K562 (cell line): ENCODE measurements around the gene LRRC7. TPM values are rescaled to one million over a fixed set of nuclear protein-coding genes. Genes with fewer than 3 reads are reported as not detected.

Source experiments
- ATAC-seq: fragments of 200-7000 bp; cut with Tn5 transposase; 3 replicates; pipeline ENCODE4 v1.9.1; 2020; ENCODE audit warnings: moderate library complexity
- BruUV-seq: library from RNA; stranded (reverse); fragments of 400-500 nt; replicated peaks from 2 replicates; lab custom pipeline; 2021; lab: Mats Ljungman, UMichigan
- CTCF ChIA-PET: fragments of 300-600 bp; formaldehyde crosslinking; extraction: SDS; loops from one replicate; lab custom pipeline; 2021; ENCODE audit warnings: low intra/inter-chr PET ratio; lab: Yijun Ruan, JAX
- POLR2A ChIA-PET: fragments of 300-600, 350-650 bp; sonication (Branson Sonifier 250); formaldehyde crosslinking; extraction: SDS; loops from one replicate; lab custom pipeline; 2021; ENCODE audit warnings: antibody characterized with exemption, inconsistent platforms; lab: Yijun Ruan, JAX
- DNase-seq, 4 experiments: peaks; one replicate each; pipeline versions ENCODE4 v3.0.0 to v3.0.0-alpha.2; 2011 to 2018; ENCODE audit warnings: low spot score in 3 of 4, mixed read lengths in 3 of 4; ENCODE audit errors: extremely low read depth in 1 of 4
- FAIRE-seq: peaks from 2 replicates; lab custom pipeline; 2011; peaks lifted over from hg19 to GRCh38; lab: Jason Lieb, UNC
- H2AFZ ChIP-seq: 2 replicates; pipeline ENCODE4 v1.6.0; 2011; ENCODE audit warnings: low read depth, low read length, control low read depth, inconsistent platforms
- H3K27ac ChIP-seq: fragments of 200-600 bp; 3 replicates; pipeline ENCODE4 v1.8.0; 2011; ENCODE audit warnings: low read depth, mild to moderate bottlenecking, control low read depth, inconsistent platforms, low read length, moderate library complexity, mixed read lengths; ENCODE audit errors: extremely low read depth
- H3K27me3 ChIP-seq, 2 experiments: fragments of 300-600 bp in 1 of 2; 2 replicates in 1 of 2; 3 replicates in 1 of 2; pipeline versions ENCODE4 v1.6.0 to v1.8.0; 2011; ENCODE audit warnings: inconsistent platforms in 2 of 2, low read length in 2 of 2, mild to moderate bottlenecking in 1 of 2, mixed read lengths in 1 of 2, moderate library complexity in 1 of 2; ENCODE audit not compliant: control insufficient read depth in 2 of 2, insufficient read depth in 2 of 2
- H3K36me3 ChIP-seq: fragments of 300-600 bp; 3 replicates; pipeline ENCODE4 v1.8.0; 2011; ENCODE audit warnings: mild to moderate bottlenecking, low read length, inconsistent platforms; ENCODE audit not compliant: control insufficient read depth, insufficient read depth
- H3K4me1 ChIP-seq, 2 experiments: fragments of 200-600 bp in 1 of 2; replicated peaks in 1 of 2; 2 replicates in 1 of 2; 3 replicates in 1 of 2; pipeline versions ENCODE4 v1.5.1 to v1.8.0; 2011; ENCODE audit warnings: inconsistent platforms in 2 of 2, low read length in 2 of 2, mild to moderate bottlenecking in 1 of 2, mixed read lengths in 1 of 2, moderate library complexity in 1 of 2; ENCODE audit not compliant: control insufficient read depth in 2 of 2, insufficient read depth in 2 of 2
- H3K4me2 ChIP-seq: 2 replicates; pipeline ENCODE4 v1.6.1; 2011; ENCODE audit warnings: low read length, control low read depth, inconsistent platforms, mixed read lengths; ENCODE audit not compliant: insufficient read depth
- H3K4me3 ChIP-seq: fragments of 200-600 bp; sonication (generic), shearing (Covaris generic); 2 replicates; pipeline ENCODE4 v1.5.1; 2016; ENCODE audit warnings: control low read depth, inconsistent platforms
- H3K79me2 ChIP-seq: fragments of 200-600 bp; 3 replicates; pipeline ENCODE4 v1.8.0; 2011; ENCODE audit warnings: low read length, inconsistent platforms; ENCODE audit not compliant: control insufficient read depth, insufficient read depth
- H3K9ac ChIP-seq, 2 experiments: 2 replicates each; pipeline versions ENCODE4 v1.6.0 to v1.6.1; 2011; ENCODE audit warnings: low read depth in 2 of 2, low read length in 2 of 2, control low read depth in 1 of 2, inconsistent platforms in 1 of 2, mild to moderate bottlenecking in 1 of 2, mixed read lengths in 1 of 2; ENCODE audit not compliant: insufficient read depth in 1 of 2
- H3K9me1 ChIP-seq: one replicate; pipeline ENCODE4 v1.6.0; 2011; ENCODE audit warnings: inconsistent platforms, mild to moderate bottlenecking, low read length, moderate library complexity; ENCODE audit not compliant: control insufficient read depth, insufficient read depth
- H3K9me3 ChIP-seq: replicated peaks from 2 replicates; pipeline ENCODE4 v1.5.1; 2011; ENCODE audit warnings: low read depth, low read length, inconsistent platforms; ENCODE audit not compliant: control insufficient read depth, insufficient read depth
- H4K20me1 ChIP-seq: replicated peaks from 2 replicates; pipeline ENCODE4 v1.6.1; 2011; ENCODE audit warnings: low read length, inconsistent platforms, mixed read lengths; ENCODE audit not compliant: control insufficient read depth, insufficient read depth
- CHD7 ChIP-seq: fragments of 200-600 bp; sonication (generic); IDR thresholded peaks from one replicate; pipeline ENCODE4 v1.6.1; 2012; ENCODE audit warnings: mild to moderate bottlenecking, low read depth, low read length, inconsistent platforms
- MAFF ChIP-seq: IDR thresholded peaks from 2 replicates; pipeline ENCODE4 v1.6.1; 2012; ENCODE audit warnings: low read length, improper control_type of control experiment
- NCOA1 ChIP-seq: fragments of 450-650 bp; IDR thresholded peaks from 2 replicates; pipeline ENCODE4 v1.6.1; 2016; ENCODE audit warnings: low read depth
- RFX1 ChIP-seq: fragments of 450-650 bp; IDR thresholded peaks from 2 replicates; pipeline ENCODE4 v1.6.1; 2016; ENCODE audit warnings: mild to moderate bottlenecking, moderate library complexity
- SMARCE1 ChIP-seq: fragments of 450-650 bp; IDR thresholded peaks from 2 replicates; pipeline ENCODE4 v1.7.1; 2016; ENCODE audit warnings: mild to moderate bottlenecking
- SNRNP70 ChIP-seq: fragments of 200-400 bp; formaldehyde crosslinking; optimal IDR thresholded peaks from 2 replicates; pipeline ENCODE3; 2017; ENCODE audit warnings: low read depth, low read length
- TARDBP ChIP-seq: fragments of 450-650 bp; IDR thresholded peaks from 2 replicates; pipeline ENCODE4 v1.6.1; 2016
- ZNF146 ChIP-seq: IDR thresholded peaks from one replicate; pipeline ENCODE4 v1.6.1; 2018; ENCODE audit warnings: missing compliant biosample characterization; ENCODE audit not compliant: unreplicated experiment
- ZNF41 ChIP-seq: fragments of 250-450 bp; sonication (Bioruptor Pico); conservative IDR thresholded peaks from 2 replicates; pipeline ENCODE4 v1.4.0; 2020; ENCODE audit warnings: mild to moderate bottlenecking
- ZNF589 ChIP-seq: fragments of 200-800 bp; sonication (Bioruptor generic); IDR thresholded peaks from 2 replicates; pipeline ENCODE4 v1.6.1; 2016; ENCODE audit warnings: low read depth, missing genetic modification characterization, missing compliant biosample characterization
- ZNF695 ChIP-seq: fragments of 450-650 bp; formaldehyde crosslinking; IDR thresholded peaks from 2 replicates; pipeline ENCODE4 v1.4.0; 2020; ENCODE audit warnings: mild to moderate bottlenecking, moderate library complexity
- ZSCAN29 ChIP-seq: fragments of 450-650 bp; IDR thresholded peaks from 2 replicates; pipeline ENCODE4 v1.6.1; 2017
- WGBS: fragments of 100-300 bp; shearing (Covaris generic); methylation state at CpG from one replicate; pipeline ENCODE4 v1.1.6; 2016; ENCODE audit warnings: low coverage, mixed read lengths; ENCODE audit not compliant: insufficient coverage; ENCODE audit errors: missing lambda C conversion rate; 5-methylcytosine and 5-hydroxymethylcytosine counted together
- in situ Hi-C: fragments of 300-500 bp; cut with MboI; formaldehyde crosslinking; loops from 4 replicates; pipeline ENCODE4 v1.15.0; 2018; ENCODE audit warnings: inconsistent platforms, mixed read lengths
- intact Hi-C: fragments of 100-400 bp; cut with micrococcal nuclease; formaldehyde crosslinking; loops from 2 replicates; pipeline ENCODE4 v1.14.2; 2022
- polyA plus RNA-seq, 8 experiments: library from polyadenylated mRNA; depleted of rRNA in 4 of 8; stranded (reverse) in 5 of 8; unstranded in 3 of 8; fragments of >200 nt; fragmentation: Nextera tagmentation in 2 of 8; fragmentation: Illumina TruSeq in 1 of 8; extraction: Ambion mirVana in 2 of 8; extraction: Trizol in 1 of 8; gene quantifications; 2 replicates each; pipeline versions ENCODE4 v1.2.1 to v1.2.3, GENCODE V29; 2011 to 2014; ENCODE audit warnings: inconsistent platforms in 1 of 8, missing spikeins in 1 of 8
- total RNA-seq, 7 experiments: library from RNA; depleted of rRNA in 6 of 7; stranded (reverse); fragments of >200 nt in 6 of 7; fragmentation: Illumina TruSeq in 2 of 7; extraction: Trizol in 2 of 7; gene quantifications; 2 replicates each; pipeline versions ENCODE4 v1.2.1 to v1.2.3, GENCODE V29; 2011 to 2021; ENCODE audit warnings: low replicate concordance in 1 of 7

The LRRC7 gene
- total and polyA plus RNA-seq, 9 of the 15 experiments (the other 6 are each of a cell fraction or from before 2014, with no cell fraction given), result 0.09 to 0.94 (median 0.49) TPM

- no peaks in the 10 kb centered on the region for H3K9me3 ChIP-seq
- ATAC-seq, result no peak
- ChIA-PET POLR2A (no interaction called here), CTCF (no interaction called here)
- H3K4me2 ChIP-seq, result no peak overlapping the region
- 40% methylated on average over 1 of the region's 1 CpG for WGBS
- H3K36me3 ChIP-seq, result no peaks in the 10 kb centered on the region
- FAIRE-seq, result no peak
- H3K27ac ChIP-seq, result no peak overlapping the region
- H3K4me1 ChIP-seq, result no peaks in the 10 kb centered on the region
- H4K20me1 ChIP-seq, result no peaks in the 10 kb centered on the region
- no peaks in the 10 kb centered on the region for H3K27me3 ChIP-seq
- intact Hi-C loops (no loop called here), in situ Hi-C loops (no loop called here)
- H3K4me3 ChIP-seq, result no peak overlapping the region
- no TSS peak for BruUV-seq
- H3K9me1 ChIP-seq, result no peaks in the 10 kb centered on the region
- H3K9ac ChIP-seq, result no peak overlapping the region
- no peak for DNase-seq
- H3K79me2 ChIP-seq, result no peaks in the 10 kb centered on the region
- H2AFZ ChIP-seq, result no peak overlapping the region
- TF ChIP-seq MAFF (no peak), TARDBP (no peak), SMARCE1 (no peak), ZNF41 (CRISPR knock-in tag) (no peak), ZNF146 (CRISPR knock-in tag) (no peak), ZSCAN29 (no peak), SNRNP70 (no peak), NCOA1 (no peak), CHD7 (no peak), ZNF589 (no peak), ZNF695 (CRISPR knock-in tag) (no peak), RFX1 (no peak)
Observed at GRCh38 chr1:69589799-69590198, 22.1 kb downstream of the LRRC7 start.
